Mesodermal cell (in vitro differentiated cells): ENCODE measurements around the gene MPDU1. TPM values are rescaled to one million over a fixed set of nuclear protein-coding genes. Genes with fewer than 3 reads are reported as not detected.

Source experiments
- H3K27ac ChIP-seq: 2 replicates; pipeline ENCODE4 v1.7.0; 2013; ENCODE audit warnings: mild to moderate bottlenecking, low read depth, low read length, moderate library complexity; ENCODE audit not compliant: severe bottlenecking
- H3K36me3 ChIP-seq: 2 replicates; pipeline ENCODE4 v1.7.1; 2013; ENCODE audit warnings: mild to moderate bottlenecking, low read length, moderate library complexity; ENCODE audit not compliant: control insufficient read depth, insufficient read depth
- H3K4me1 ChIP-seq: one replicate; pipeline ENCODE4 v1.7.1; 2013; ENCODE audit warnings: mild to moderate bottlenecking, low read length; ENCODE audit not compliant: insufficient read depth, control insufficient read depth, poor library complexity, severe bottlenecking
- H3K4me3 ChIP-seq: 2 replicates; pipeline ENCODE4 v1.7.0; 2013; ENCODE audit warnings: low read length, control low read depth, mild to moderate bottlenecking; ENCODE audit not compliant: insufficient read depth, poor library complexity, severe bottlenecking; ENCODE audit errors: extremely low read depth
- H3K9me3 ChIP-seq: 2 replicates; pipeline ENCODE4 v1.7.1; 2013; ENCODE audit warnings: mild to moderate bottlenecking, low read length, moderate library complexity; ENCODE audit not compliant: control insufficient read depth
- WGBS, 2 experiments: methylation state at CpG; one replicate each; pipeline ENCODE4 v1.1.5; 2013; ENCODE audit warnings: missing lambda C conversion rate in 2 of 2; ENCODE audit not compliant: insufficient coverage in 2 of 2; 5-methylcytosine and 5-hydroxymethylcytosine counted together
- polyA plus RNA-seq, 2 experiments: library from polyadenylated mRNA; stranded (reverse); fragments of 50-300 nt; gene quantifications; one replicate each; pipeline ENCODE4 v1.2.3, GENCODE V29; 2013

Gene MPDU1
- polyA plus RNA-seq (2013, experiment 1 of 2): 43.3 TPM
- 44.5 TPM for polyA plus RNA-seq (2013, experiment 2 of 2)

- Histone ChIP-seq H3K9me3 (no peaks in the 10 kb centered on the region), H3K4me3 (peak within 1 kb of the TSS; percentile 51), H3K4me1 (peaks cover 37% of the 10 kb centered on the region), H3K27ac (peak within 1 kb of the TSS; percentile 99), H3K36me3 (peaks cover 46% of the 10 kb centered on the region)
- 28 to 29% methylated on average over 61 to 66 of the region's 69 CpGs for WGBS, 2 experiments
Measured at GRCh38 chr17:7583253-7584109, at the start of gene MPDU1. Gene MPDU1 (plus strand): TSS chr17:7583852. CDS start chr17:7583863, 11 bp downstream.

- WGBS, 2 experiments: 93% methylated on average over 3 of the region's 3 CpGs; no CpG with 5 or more reads in 1 of the 2 experiments
- Histone ChIP-seq H3K36me3 (no peaks in the 10 kb centered on the region), H3K9me3 (peaks cover 21% of the 10 kb centered on the region), H3K4me1 (no peaks in the 10 kb centered on the region), H3K4me3 (no peak overlapping the region), H3K27ac (no peak overlapping the region)
Measured at GRCh38 chr17:7538050-7538449, 45.6 kb upstream of the MPDU1 start.

GRCh38 chr17:7538891-7539545, 44.6 kb upstream of the MPDU1 start:
- no peak overlapping the region for H3K4me3 ChIP-seq
- no peaks in the 10 kb centered on the region for H3K36me3 ChIP-seq
- H3K27ac ChIP-seq: no peak overlapping the region
- 85 to 88% methylated on average over 5 to 7 of the region's 11 CpGs for WGBS, 2 experiments
- no peaks in the 10 kb centered on the region for H3K4me1 ChIP-seq
- H3K9me3 ChIP-seq: peaks cover 21% of the 10 kb centered on the region

- H3K36me3 ChIP-seq: no peaks in the 10 kb centered on the region
Measured at GRCh38 chr17:7541074-7541621, 42.5 kb upstream of the MPDU1 start.

GRCh38 chr17:7544911-7545310, 38.7 kb upstream of the MPDU1 start:
- WGBS, 2 experiments: 72 to 100% methylated on average over 4 to 6 of the region's 6 CpGs

More at GRCh38 chr17:7541074-7541621, 42.5 kb upstream of the MPDU1 start:
- H3K4me1 ChIP-seq: no peaks in the 10 kb centered on the region
- H3K4me3 ChIP-seq: no peak overlapping the region
- peaks cover 21% of the 10 kb centered on the region for H3K9me3 ChIP-seq
- 92 to 100% methylated on average over 1 to 9 of the region's 9 CpGs for WGBS, 2 experiments
- H3K27ac ChIP-seq: no peak overlapping the region

GRCh38 chr17:7548585-7549400, 34.9 kb upstream of the MPDU1 start, which contains the start of gene TNFSF12:
Gene TNFSF12 (plus strand): TSS chr17:7549058. CDS start chr17:7549154, 96 bp downstream.
- WGBS, 2 experiments: 10 to 12% methylated on average over 21 to 36 of the region's 65 CpGs
- Histone ChIP-seq H3K9me3 (no peaks in the 10 kb centered on the region), H3K36me3 (no peaks in the 10 kb centered on the region), H3K27ac (no peak within 1 kb of the TSS), H3K4me3 (peak within 1 kb of the TSS; percentile 48), H3K4me1 (no peaks in the 10 kb centered on the region)

More at GRCh38 chr17:7544911-7545310, 38.7 kb upstream of the MPDU1 start:
- H3K4me1 ChIP-seq: no peaks in the 10 kb centered on the region
- H3K36me3 ChIP-seq: no peaks in the 10 kb centered on the region
- H3K27ac ChIP-seq: no peak overlapping the region
- no peak overlapping the region for H3K4me3 ChIP-seq
- H3K9me3 ChIP-seq: no peaks in the 10 kb centered on the region

- 83 to 84% methylated on average over 18 to 20 of the region's 20 CpGs for WGBS, 2 experiments
- Histone ChIP-seq H3K4me1 (no peaks in the 10 kb centered on the region), H3K36me3 (no peaks in the 10 kb centered on the region), H3K4me3 (peak overlapping the region; percentile 48), H3K9me3 (no peaks in the 10 kb centered on the region), H3K27ac (no peak overlapping the region)
Measured at GRCh38 chr17:7549401-7550055, 34.1 kb upstream of the MPDU1 start.

GRCh38 chr17:7550344-7550743, 33.3 kb upstream of the MPDU1 start:
- Histone ChIP-seq H3K27ac (no peak overlapping the region), H3K9me3 (no peaks in the 10 kb centered on the region), H3K4me3 (no peak overlapping the region), H3K36me3 (no peaks in the 10 kb centered on the region), H3K4me1 (no peaks in the 10 kb centered on the region)
- 90 to 97% methylated on average over 5 to 6 of the region's 6 CpGs for WGBS, 2 experiments

- H3K9me3 ChIP-seq: no peaks in the 10 kb centered on the region
- no peaks in the 10 kb centered on the region for H3K4me1 ChIP-seq
- H3K4me3 ChIP-seq: no peak overlapping the region
- 87 to 90% methylated on average over 1 to 3 of the region's 4 CpGs for WGBS, 2 experiments
- no peaks in the 10 kb centered on the region for H3K36me3 ChIP-seq
- no peak overlapping the region for H3K27ac ChIP-seq
Measured at GRCh38 chr17:7551396-7551795, 32.3 kb upstream of the MPDU1 start.
